Progenitor cell of endocrine pancreas (in vitro differentiated cells): ENCODE measurements around the gene PNKD. TPM values are rescaled to one million over a fixed set of nuclear protein-coding genes. Genes with fewer than 3 reads are reported as not detected.
A peak's percentile ranks its signal among the peaks of the same experiment; 100 is the strongest.

Experiments used
- DNase-seq: peaks from one replicate; pipeline ENCODE4 v3.0.0; 2021; ENCODE audit warnings: low spot score; ENCODE audit not compliant: unreplicated experiment
- H3K27ac Mint-ChIP-seq: 2 replicates; pipeline ENCODE4 v1.8.0; 2021; ENCODE audit warnings: mild to moderate bottlenecking, moderate library complexity, mixed read lengths
- H3K27me3 Mint-ChIP-seq: 2 replicates; pipeline ENCODE4 v1.8.0; 2021; ENCODE audit warnings: mixed read lengths
- H3K36me3 Mint-ChIP-seq: 2 replicates; pipeline ENCODE4 v1.8.0; 2022; ENCODE audit warnings: mixed read lengths; ENCODE audit not compliant: insufficient read depth
- H3K4me1 Mint-ChIP-seq: 2 replicates; pipeline ENCODE4 v1.8.0; 2021; ENCODE audit warnings: low read depth, mixed read lengths
- H3K4me3 Mint-ChIP-seq: 2 replicates; pipeline ENCODE4 v1.8.0; 2021; ENCODE audit warnings: low read depth, mild to moderate bottlenecking, moderate library complexity, mixed read lengths
- H3K9me3 Mint-ChIP-seq: 2 replicates; pipeline ENCODE4 v1.8.0; 2021; ENCODE audit warnings: low read depth, mixed read lengths
- CTCF ChIP-seq: fragments of 200-600 bp; sonication (generic); IDR thresholded peaks from one replicate; pipeline ENCODE4 v1.5.0; 2021; ENCODE audit warnings: antibody characterized with exemption, mild to moderate bottlenecking; ENCODE audit not compliant: unreplicated experiment
- total RNA-seq: library from RNA; stranded (reverse); gene quantifications from 2 replicates; pipeline ENCODE4 v1.2.1, GENCODE V29; 2021

Gene PNKD
- total RNA-seq, 1 donor from 2014 or later, result 54.3 TPM

- DNase-seq, result peak; percentile 77
- peaks cover 33% of the 10 kb centered on the region for H3K4me1 Mint-ChIP-seq
- peak overlapping the region; percentile 86 for H3K27ac Mint-ChIP-seq
- peak overlapping the region; percentile 94 for H3K4me3 Mint-ChIP-seq
- no peak for TF ChIP-seq CTCF
- H3K27me3 Mint-ChIP-seq, result no peaks in the 10 kb centered on the region
- H3K36me3 Mint-ChIP-seq, result no peaks in the 10 kb centered on the region
- no peaks in the 10 kb centered on the region for H3K9me3 Mint-ChIP-seq
Observed at GRCh38 chr2:218322768-218323525, 52.6 kb downstream of the PNKD start.

- no peaks in the 10 kb centered on the region for H3K27me3 Mint-ChIP-seq
- H3K9me3 Mint-ChIP-seq, result no peaks in the 10 kb centered on the region
- H3K4me1 Mint-ChIP-seq, result peaks cover 35% of the 10 kb centered on the region
- H3K36me3 Mint-ChIP-seq, result peaks cover 1% of the 10 kb centered on the region
- H3K27ac Mint-ChIP-seq, result peak overlapping the region; percentile 86
- no peak for TF ChIP-seq CTCF
- peak overlapping the region; percentile 94 for H3K4me3 Mint-ChIP-seq
- DNase-seq, result no peak
Observed at GRCh38 chr2:218323526-218324472, 53.5 kb downstream of the PNKD start.

GRCh38 chr2:218325566-218326160, 55.3 kb downstream of the PNKD start:
- Mint-ChIP-seq H3K9me3 (no peaks in the 10 kb centered on the region), H3K4me1 (peaks cover 37% of the 10 kb centered on the region), H3K27me3 (no peaks in the 10 kb centered on the region), H3K36me3 (peaks cover 1% of the 10 kb centered on the region), H3K27ac (no peak overlapping the region), H3K4me3 (peak overlapping the region; percentile 21)
- no peak for DNase-seq
- TF ChIP-seq CTCF, result no peak

GRCh38 chr2:218326315-218326714, 56.0 kb downstream of the PNKD start:
- TF ChIP-seq CTCF, result no peak
- H3K36me3 Mint-ChIP-seq, result peaks cover 1% of the 10 kb centered on the region
- DNase-seq, result no peak
- H3K9me3 Mint-ChIP-seq, result no peaks in the 10 kb centered on the region
- no peak overlapping the region for H3K27ac Mint-ChIP-seq
- H3K4me3 Mint-ChIP-seq, result no peak overlapping the region
- H3K4me1 Mint-ChIP-seq, result peaks cover 37% of the 10 kb centered on the region
- no peaks in the 10 kb centered on the region for H3K27me3 Mint-ChIP-seq

GRCh38 chr2:218327451-218328210, 57.3 kb downstream of the PNKD start:
- Mint-ChIP-seq H3K4me1 (peaks cover 32% of the 10 kb centered on the region), H3K4me3 (no peak overlapping the region), H3K27me3 (no peaks in the 10 kb centered on the region), H3K27ac (no peak overlapping the region), H3K36me3 (peaks cover 1% of the 10 kb centered on the region), H3K9me3 (no peaks in the 10 kb centered on the region)
- TF ChIP-seq CTCF, result no peak
- no peak for DNase-seq
